SHP77 treated with DMSO at 0.1 percent for 48 hours (cell line): ENCODE results near the gene TCTN1.
"Not testable (repeated sequence)": the region's sequence is repeated elsewhere in the genome, so short reads cannot be mapped to it uniquely, and the experiment has no call there.

ENCODE experiments used
- DNase-seq: peaks from one replicate; lab custom pipeline; 2025; lab: John Stamatoyannopoulos, UW

Gene TCTN1

DNA sequence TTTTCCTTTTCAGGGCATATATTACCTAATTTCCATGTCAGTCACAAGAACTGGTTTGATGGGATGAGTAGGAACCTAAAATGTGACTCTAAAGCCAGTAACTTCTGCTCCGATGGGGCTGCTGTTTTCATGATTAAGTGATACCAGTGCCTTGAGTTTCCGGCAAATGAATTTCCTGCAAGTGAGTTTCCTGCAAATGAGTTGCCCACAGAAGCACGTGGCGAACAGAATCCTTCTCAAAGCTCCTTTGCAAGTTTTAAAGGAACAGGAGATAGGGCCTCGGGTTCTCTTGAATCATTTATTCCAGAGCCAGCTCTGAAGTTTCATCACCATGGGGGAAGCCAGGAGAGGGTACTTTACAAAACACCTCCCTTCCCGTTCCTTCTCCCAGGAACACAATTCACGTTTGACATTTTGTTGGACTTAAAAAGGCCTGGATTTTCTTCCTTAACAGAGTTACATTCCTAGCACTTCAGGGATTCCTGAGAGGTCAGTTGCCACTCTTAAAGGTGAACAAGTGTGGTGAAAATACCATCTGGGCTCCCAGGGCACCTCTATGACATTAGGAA is 28.6 kb upstream of the TCTN1 start:
- no peak for DNase-seq

GRCh38 chr12:110587102-110587501 is 26.8 kb upstream of the TCTN1 start:
- DNase-seq, result not testable (repeated sequence)

- DNase-seq, result no peak
Observed at GRCh38 chr12:110590059-110590458, 23.9 kb upstream of the TCTN1 start.

DNA sequence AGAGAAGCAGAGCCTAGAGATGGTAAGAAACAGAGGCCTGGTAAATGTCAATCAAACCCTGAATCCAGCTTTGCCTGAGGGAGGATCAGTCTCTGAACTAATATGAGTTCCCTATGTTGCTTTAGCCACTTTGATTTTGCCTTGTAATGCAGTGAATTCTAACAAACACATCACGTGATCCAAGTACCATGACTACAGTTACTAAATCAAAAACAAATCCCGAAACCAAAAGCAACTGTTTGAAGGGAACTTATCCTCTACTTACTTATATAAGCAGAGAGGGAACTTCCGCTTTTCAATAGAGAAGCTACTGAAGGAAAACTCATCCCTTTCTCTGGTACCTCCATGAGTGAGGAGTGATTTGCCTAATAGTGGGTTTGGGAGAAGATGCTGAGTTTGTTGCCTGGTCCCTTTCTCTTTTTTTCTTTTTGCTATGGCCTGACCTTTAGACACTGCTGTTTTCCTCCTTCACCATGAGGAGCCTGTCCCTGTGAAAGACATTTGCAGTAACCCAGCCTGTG is 23.1 kb upstream of the TCTN1 start:
- no peak for DNase-seq

GRCh38 chr12:110591451-110592051 is 22.4 kb upstream of the TCTN1 start:
- no peak for DNase-seq

- no peak for DNase-seq
Observed at GRCh38 chr12:110592078-110592477, 21.9 kb upstream of the TCTN1 start.

GRCh38 chr12:110592919-110593318 is 21.0 kb upstream of the TCTN1 start:
- not testable (repeated sequence) for DNase-seq

- no peak for DNase-seq
Observed at GRCh38 chr12:110597885-110598284, 16.0 kb upstream of the TCTN1 start.

DNA sequence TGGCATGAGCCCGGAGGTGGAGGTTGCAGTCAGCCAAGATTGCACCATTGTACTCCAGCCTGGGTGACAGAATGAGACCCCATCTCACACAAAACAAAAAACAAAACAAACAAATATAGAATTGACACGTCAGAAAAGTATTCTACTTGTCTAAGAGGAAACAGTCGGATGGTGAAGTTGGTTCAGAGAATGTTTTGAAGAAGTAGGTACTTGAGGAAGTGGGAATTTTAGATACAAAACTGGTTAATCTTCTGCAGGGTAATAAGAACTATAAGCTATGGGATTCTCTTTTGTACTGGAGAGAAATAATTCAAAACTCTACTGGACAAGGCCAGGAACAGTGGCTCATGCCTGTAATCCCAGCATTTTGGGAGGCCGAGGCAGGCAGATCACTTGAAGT is 14.6 kb upstream of the TCTN1 start:
- DNase-seq, result no peak

DNA sequence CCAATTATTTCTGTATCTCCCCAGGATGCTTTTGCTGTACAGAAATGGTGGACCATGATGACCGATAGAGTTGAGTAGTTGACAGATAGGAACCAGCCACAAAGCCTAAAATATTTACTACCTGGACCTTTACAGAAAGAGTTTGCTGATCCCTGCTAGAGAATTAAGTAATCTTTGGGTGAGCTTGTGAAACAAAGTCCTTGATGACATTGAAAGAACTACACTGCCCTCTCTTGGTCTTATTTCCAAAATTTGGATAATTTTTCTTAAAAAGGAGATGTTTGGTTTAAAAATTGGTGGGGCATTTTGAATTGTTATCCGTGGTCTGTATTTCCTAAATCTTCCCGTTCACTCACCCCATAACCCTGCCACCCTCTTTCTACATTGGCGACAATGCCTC is 13.7 kb upstream of the TCTN1 start:
- no peak for DNase-seq

DNA sequence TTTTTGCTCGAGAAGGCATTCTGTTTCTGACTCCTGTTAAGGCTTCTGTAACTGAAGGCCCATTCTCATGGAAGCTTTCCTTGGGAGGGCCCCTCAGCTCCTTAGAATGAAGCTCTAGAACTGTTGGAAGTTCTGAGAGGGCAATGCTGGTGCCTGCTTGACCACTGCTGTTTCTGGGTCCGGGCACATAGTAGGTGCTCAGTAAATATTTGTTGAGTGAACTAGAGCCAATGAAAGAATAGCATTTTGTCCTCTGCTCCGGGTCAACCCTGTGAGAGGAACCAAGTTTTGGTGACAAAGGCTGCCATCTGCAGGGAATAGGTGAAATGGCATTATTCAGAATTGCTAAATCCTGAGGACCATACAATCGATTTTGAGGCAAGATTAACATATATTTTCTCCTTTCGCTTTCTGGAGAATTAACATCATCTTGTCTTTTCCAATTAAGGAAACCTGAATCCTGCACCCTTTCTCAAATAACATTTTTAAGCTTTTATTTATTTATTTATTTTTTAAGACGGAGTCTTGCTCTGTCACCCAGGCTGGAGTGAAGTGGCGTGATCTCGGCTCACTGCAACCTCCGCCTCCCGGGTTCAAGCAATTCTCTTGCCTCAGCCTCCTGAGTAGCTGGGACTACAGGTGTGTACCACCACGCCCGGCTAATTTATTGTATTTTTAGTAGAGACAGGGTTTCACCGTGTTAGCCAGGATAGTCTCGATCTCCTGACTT is 11.7 kb upstream of the TCTN1 start:
- DNase-seq, result peak; percentile 60

- DNase-seq, result no peak
Observed at GRCh38 chr12:110606253-110606611, 7.7 kb upstream of the TCTN1 start.

DNA sequence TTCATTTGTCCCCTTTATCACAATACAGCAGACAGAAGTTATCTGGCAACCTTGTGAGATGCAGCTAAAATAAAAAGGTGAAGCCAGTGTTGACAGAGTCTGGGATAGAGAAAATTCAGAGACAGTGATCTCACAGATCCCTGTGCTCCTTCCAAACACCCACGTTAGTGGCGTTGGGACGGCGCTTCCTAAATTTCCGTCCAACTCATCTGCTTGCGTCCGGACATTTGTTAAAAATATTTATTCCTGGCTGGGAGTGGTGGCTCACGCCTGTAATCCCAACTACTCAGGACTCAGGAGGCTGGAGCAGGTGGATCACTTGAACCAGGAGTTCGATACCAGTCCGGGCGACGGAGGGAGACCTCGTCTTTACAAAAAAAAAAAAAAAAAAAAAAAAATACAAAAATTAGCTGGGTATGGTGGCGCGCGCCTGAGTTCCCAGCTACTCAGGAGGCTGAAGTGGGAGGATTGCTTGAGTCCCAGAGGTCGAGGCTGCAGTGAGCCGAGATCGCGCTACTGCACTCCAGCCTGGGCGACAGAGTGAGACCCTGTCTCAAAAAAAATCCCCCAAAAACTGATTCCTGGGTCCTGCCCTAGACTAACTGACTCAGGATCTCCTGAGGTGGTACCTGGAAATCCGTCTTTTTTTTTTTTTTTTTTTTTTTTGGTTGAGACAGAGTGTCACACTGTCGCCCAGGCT is 708 bp upstream of the TCTN1 start:
- no peak for DNase-seq

DNA sequence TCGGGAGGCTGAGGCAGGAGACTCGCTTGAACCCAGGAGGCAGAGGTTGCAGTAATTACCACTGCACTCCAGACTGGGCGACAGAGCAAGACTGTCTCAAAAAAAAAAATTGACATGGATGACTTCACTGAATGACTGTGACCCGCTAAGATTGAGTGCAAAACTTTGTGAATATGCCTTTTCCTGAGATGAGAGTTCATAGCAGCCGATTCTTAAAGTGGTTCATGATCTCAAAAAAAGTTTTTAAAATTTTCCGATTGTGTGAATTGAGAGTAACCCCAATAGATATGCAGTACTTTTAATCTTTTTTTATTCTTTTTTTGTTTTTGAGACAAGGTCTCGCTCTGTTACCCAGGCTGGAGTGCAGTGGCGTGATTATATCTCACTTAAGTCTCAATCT is 1.2 kb downstream of the TCTN1 start:
- DNase-seq, result no peak

DNA sequence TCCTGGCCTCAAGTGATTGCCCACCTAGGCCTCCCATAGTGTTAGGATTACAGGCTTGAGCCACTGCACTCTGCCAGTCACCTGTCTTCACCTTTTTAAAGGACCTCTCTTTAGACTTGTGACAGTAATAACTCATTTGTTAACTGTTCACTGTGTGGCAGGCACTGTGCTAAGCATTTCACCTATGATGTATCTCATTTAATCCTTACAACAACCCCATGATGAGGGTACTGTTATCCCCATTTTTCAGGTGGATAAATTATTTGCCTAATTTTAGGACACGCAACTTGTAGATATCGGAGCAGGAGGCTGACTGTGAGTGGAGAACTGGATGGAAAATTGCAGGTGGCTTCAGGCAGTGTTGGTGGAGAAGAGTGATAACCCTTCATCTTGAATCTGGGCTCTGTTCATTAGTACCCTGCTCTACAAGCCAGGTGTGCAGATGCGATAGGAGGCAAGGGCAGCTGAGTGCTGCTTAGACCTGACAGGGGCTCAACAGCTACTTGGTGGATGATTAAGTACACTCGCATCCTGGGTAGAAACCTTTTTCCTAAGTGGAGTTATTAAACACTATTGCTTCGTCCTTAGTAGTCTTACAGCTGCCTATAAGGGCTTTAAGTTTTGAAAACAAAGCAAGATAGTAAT is 2.7 kb downstream of the TCTN1 start:
- no peak for DNase-seq

GRCh38 chr12:110619534-110619953 is 5.6 kb downstream of the TCTN1 start:
- DNase-seq, result no peak

GRCh38 chr12:110622582-110622981 is 8.7 kb downstream of the TCTN1 start:
- no peak for DNase-seq

GRCh38 chr12:110627500-110628195 is 13.7 kb downstream of the TCTN1 start:
- DNase-seq, result no peak

- DNase-seq, result no peak
Observed at GRCh38 chr12:110635055-110635454, 21.1 kb downstream of the TCTN1 start.

DNA sequence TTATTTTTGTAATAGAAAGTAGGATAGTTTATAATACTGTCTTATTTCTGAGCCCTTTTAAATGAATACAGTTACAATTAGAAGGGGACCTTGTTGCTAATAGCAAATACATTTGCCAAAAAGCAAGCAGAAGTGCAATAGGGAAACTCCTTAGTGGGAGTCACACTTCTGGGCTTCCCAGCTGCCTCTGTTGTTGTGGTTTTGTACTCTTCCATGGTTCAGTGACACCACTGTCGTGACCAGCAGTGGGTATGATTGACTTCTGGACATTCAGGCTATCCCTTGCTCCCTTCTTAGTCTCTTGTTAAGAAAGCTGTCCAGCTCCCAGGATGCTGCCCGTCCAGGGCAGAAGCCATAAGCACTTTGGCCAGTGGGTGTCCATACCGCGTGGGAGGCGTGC is 22.6 kb downstream of the TCTN1 start:
- no peak for DNase-seq

- DNase-seq, result no peak
Observed at GRCh38 chr12:110637869-110638441, 24.0 kb downstream of the TCTN1 start.
